Measurements from ENCODE around the gene ISLR.
A peak's percentile ranks its signal among the peaks of the same experiment; 100 is the strongest.

The ISLR gene

GRCh38 chr15:74197176-74197965, 23.9 kb downstream of the ISLR start:
- DNase-seq, result no peak

- DNase-seq, result no peak
Measured at GRCh38 chr15:74199297-74199652, 25.8 kb downstream of the ISLR start.

GRCh38 chr15:74200412-74200815, 26.9 kb downstream of the ISLR start:
- no peak for DNase-seq

GRCh38 chr15:74200871-74201419, 27.4 kb downstream of the ISLR start:
- DNase-seq, result no peak

- no peak for DNase-seq
Measured at GRCh38 chr15:74201710-74202420, 28.4 kb downstream of the ISLR start.

- DNase-seq, result no peak
Measured at GRCh38 chr15:74202452-74203401, 29.2 kb downstream of the ISLR start, which contains the start of gene STRA6. TSS of gene STRA6 (minus strand) at chr15:74202787. CDS start at chr15:74202267, 520 bp downstream.

GRCh38 chr15:74203914-74204431, 30.5 kb downstream of the ISLR start:
- DNase-seq, result no peak

- DNase-seq, result no peak
Measured at GRCh38 chr15:74205582-74205947, 32.1 kb downstream of the ISLR start.

GRCh38 chr15:74206801-74207281, 33.3 kb downstream of the ISLR start:
- peak; percentile 59 for DNase-seq

GRCh38 chr15:74207652-74208440, 34.3 kb downstream of the ISLR start:
- DNase-seq, result no peak

GRCh38 chr15:74208496-74208895, 35.0 kb downstream of the ISLR start:
- no peak for DNase-seq

GRCh38 chr15:74208901-74209559, 35.5 kb downstream of the ISLR start:
- DNase-seq, result no peak

GRCh38 chr15:74209560-74209958, 36.0 kb downstream of the ISLR start:
- no peak for DNase-seq

GRCh38 chr15:74209997-74210671, 36.6 kb downstream of the ISLR start:
- DNase-seq, result no peak

- DNase-seq, result no peak
Measured at GRCh38 chr15:74210729-74211128, 37.2 kb downstream of the ISLR start.

GRCh38 chr15:74211656-74212055, 38.1 kb downstream of the ISLR start:
- DNase-seq, result no peak

GRCh38 chr15:74212494-74212893, 39.0 kb downstream of the ISLR start:
- no peak for DNase-seq

GRCh38 chr15:74213858-74214284, 40.4 kb downstream of the ISLR start:
- DNase-seq, result no peak

GRCh38 chr15:74214324-74215021, 41.0 kb downstream of the ISLR start:
- no peak for DNase-seq

- DNase-seq, result no peak
Measured at GRCh38 chr15:74215958-74216357, 42.4 kb downstream of the ISLR start.

Measured in DMS 273 treated with DMSO at 0.1 percent for 48 hours (cell line).